Measurements from ENCODE around the gene NUP214. TPM values are rescaled to one million over a fixed set of nuclear protein-coding genes. Genes with fewer than 3 reads are reported as not detected.
"Not testable (repeated sequence)": the region's sequence is repeated elsewhere in the genome, so short reads cannot be mapped to it uniquely, and the experiment has no call there.

NUP214 gene
- total RNA-seq, 2 experiments from 2014 or later = 45.5 to 49.9 TPM

- no peak overlapping the region for H3K27ac Mint-ChIP-seq
- H3K4me1 Mint-ChIP-seq (ENCODE audit: low read depth) = peaks cover 6% of the 10 kb centered on the region
- no peak overlapping the region for H3K4me3 Mint-ChIP-seq
- no peaks in the 10 kb centered on the region for H3K9me3 Mint-ChIP-seq
- intact Hi-C loops (cut with micrococcal nuclease) = no loop called here
- H3K36me3 Mint-ChIP-seq = peaks cover 53% of the 10 kb centered on the region
- CTCF ChIA-PET = no interaction called here
- POLR2A ChIA-PET = no interaction called here
- no peaks in the 10 kb centered on the region for H3K27me3 Mint-ChIP-seq
- no peak for DNase-seq
Measured at GRCh38 chr9:131193051-131193450, 67.7 kb downstream of the NUP214 start.

- ChIA-PET POLR2A (no interaction called here), CTCF (interaction anchor here (1.8 kb wide), 1 partner anchor 142 kb away, joined by 5 read pairs; no protein-coding TSS in a partner anchor)
- peaks cover 5% of the 10 kb centered on the region for H3K4me1 Mint-ChIP-seq (ENCODE audit: low read depth)
- H3K4me3 Mint-ChIP-seq = no peak overlapping the region
- DNase-seq = no peak
- no peaks in the 10 kb centered on the region for H3K9me3 Mint-ChIP-seq
- no peaks in the 10 kb centered on the region for H3K27me3 Mint-ChIP-seq
- H3K27ac Mint-ChIP-seq = peak overlapping the region; percentile 1
- peaks cover 52% of the 10 kb centered on the region for H3K36me3 Mint-ChIP-seq
- intact Hi-C loops (cut with micrococcal nuclease) = no loop called here
Measured at GRCh38 chr9:131194762-131195161, 69.4 kb downstream of the NUP214 start.

- H3K27ac Mint-ChIP-seq = no peak overlapping the region
Measured at GRCh38 chr9:131197160-131197911, 72.0 kb downstream of the NUP214 start.

GRCh38 chr9:131198041-131198715 is 72.8 kb downstream of the NUP214 start:
- H3K4me3 Mint-ChIP-seq = no peak overlapping the region
- H3K4me1 Mint-ChIP-seq (ENCODE audit: low read depth) = no peaks in the 10 kb centered on the region
- H3K27ac Mint-ChIP-seq = no peak overlapping the region
- ChIA-PET CTCF (no interaction called here), POLR2A (no interaction called here)
- H3K36me3 Mint-ChIP-seq = peaks cover 54% of the 10 kb centered on the region
- intact Hi-C loops (cut with micrococcal nuclease) = no loop called here
- no peaks in the 10 kb centered on the region for H3K9me3 Mint-ChIP-seq
- H3K27me3 Mint-ChIP-seq = no peaks in the 10 kb centered on the region
- DNase-seq = no peak

More at GRCh38 chr9:131197160-131197911, 72.0 kb downstream of the NUP214 start:
- Mint-ChIP-seq H3K27me3 (no peaks in the 10 kb centered on the region), H3K4me3 (no peak overlapping the region), H3K4me1 (ENCODE audit: low read depth) (no peaks in the 10 kb centered on the region), H3K9me3 (no peaks in the 10 kb centered on the region), H3K36me3 (peaks cover 59% of the 10 kb centered on the region)
- ChIA-PET POLR2A (no interaction called here), CTCF (interaction anchor here (0.6 to 1.3 kb wide), 2 partner anchors 18 to 139 kb away, joined by 3 to 5 read pairs; no protein-coding TSS in a partner anchor)
- intact Hi-C loops (cut with micrococcal nuclease) = no loop called here
- DNase-seq = no peak

- intact Hi-C loops (cut with micrococcal nuclease) = no loop called here
- H3K27me3 Mint-ChIP-seq = no peaks in the 10 kb centered on the region
- ChIA-PET POLR2A (no interaction called here), CTCF (no interaction called here)
- no peak overlapping the region for H3K4me3 Mint-ChIP-seq
- H3K36me3 Mint-ChIP-seq = peaks cover 56% of the 10 kb centered on the region
- H3K9me3 Mint-ChIP-seq = no peaks in the 10 kb centered on the region
- no peaks in the 10 kb centered on the region for H3K4me1 Mint-ChIP-seq (ENCODE audit: low read depth)
- no peak overlapping the region for H3K27ac Mint-ChIP-seq
- no peak for DNase-seq
Measured at GRCh38 chr9:131201856-131202255, 76.5 kb downstream of the NUP214 start.

- intact Hi-C loops (cut with micrococcal nuclease) = no loop called here
- H3K27me3 Mint-ChIP-seq = no peaks in the 10 kb centered on the region
- POLR2A ChIA-PET = no interaction called here
- H3K27ac Mint-ChIP-seq = no peak overlapping the region
- CTCF ChIA-PET = no interaction called here
- no peak overlapping the region for H3K4me3 Mint-ChIP-seq
- peaks cover 55% of the 10 kb centered on the region for H3K36me3 Mint-ChIP-seq
- peak; percentile 13 for DNase-seq
- no peaks in the 10 kb centered on the region for H3K9me3 Mint-ChIP-seq
- H3K4me1 Mint-ChIP-seq (ENCODE audit: low read depth) = no peaks in the 10 kb centered on the region
Measured at GRCh38 chr9:131203431-131204218, 78.2 kb downstream of the NUP214 start.

- intact Hi-C loops (cut with micrococcal nuclease) = no loop called here
- H3K9me3 Mint-ChIP-seq = no peaks in the 10 kb centered on the region
- H3K36me3 Mint-ChIP-seq = peaks cover 49% of the 10 kb centered on the region
- no peak for DNase-seq
- ChIA-PET CTCF (interaction anchor here (0.9 kb wide), 1 partner anchor 146 kb away, joined by 3 read pairs; no protein-coding TSS in a partner anchor), POLR2A (no interaction called here)
- H3K27me3 Mint-ChIP-seq = no peaks in the 10 kb centered on the region
- H3K27ac Mint-ChIP-seq = no peak overlapping the region
- H3K4me1 Mint-ChIP-seq (ENCODE audit: low read depth) = no peaks in the 10 kb centered on the region
- no peak overlapping the region for H3K4me3 Mint-ChIP-seq
Measured at GRCh38 chr9:131204285-131204684, 78.9 kb downstream of the NUP214 start.

- Mint-ChIP-seq H3K4me1 (ENCODE audit: low read depth) (no peaks in the 10 kb centered on the region), H3K27ac (no peak overlapping the region), H3K4me3 (no peak overlapping the region), H3K36me3 (peaks cover 57% of the 10 kb centered on the region), H3K27me3 (no peaks in the 10 kb centered on the region), H3K9me3 (peaks cover 15% of the 10 kb centered on the region)
- CTCF ChIA-PET = interaction anchor here (1.0 to 1.1 kb wide), 2 partner anchors 28 to 143 kb away, joined by 3 read pairs; no protein-coding TSS in a partner anchor
- no peak for DNase-seq
- intact Hi-C loops (cut with micrococcal nuclease) = no loop called here
- POLR2A ChIA-PET = no interaction called here
Measured at GRCh38 chr9:131206495-131206894, 81.1 kb downstream of the NUP214 start.

GRCh38 chr9:131211920-131212319 is 86.5 kb downstream of the NUP214 start:
- DNase-seq; H3K4me3 Mint-ChIP-seq; intact Hi-C loops (cut with micrococcal nuclease); H3K27ac Mint-ChIP-seq; POLR2A ChIA-PET; H3K27me3 Mint-ChIP-seq; H3K4me1 Mint-ChIP-seq (ENCODE audit: low read depth); CTCF ChIA-PET: not testable (repeated sequence)
- Mint-ChIP-seq H3K36me3 (peaks cover 54% of the 10 kb centered on the region), H3K9me3 (peaks cover 24% of the 10 kb centered on the region)

- no peak for DNase-seq
- Mint-ChIP-seq H3K4me3 (no peak overlapping the region), H3K4me1 (ENCODE audit: low read depth) (peaks cover 7% of the 10 kb centered on the region), H3K36me3 (peaks cover 50% of the 10 kb centered on the region), H3K27ac (no peak overlapping the region), H3K27me3 (no peaks in the 10 kb centered on the region), H3K9me3 (peaks cover 24% of the 10 kb centered on the region)
- intact Hi-C loops (cut with micrococcal nuclease) = no loop called here
- ChIA-PET CTCF (interaction anchor here (1.2 to 2.0 kb wide), 2 partner anchors 23 to 122 kb away, joined by 3 to 9 read pairs; no protein-coding TSS in a partner anchor), POLR2A (interaction anchor here (2.2 kb wide), 1 partner anchor 38 kb away, joined by 7 read pairs; no protein-coding TSS in a partner anchor)
Measured at GRCh38 chr9:131214286-131214856, 89.0 kb downstream of the NUP214 start.

GRCh38 chr9:131214876-131215275 is 89.5 kb downstream of the NUP214 start:
- intact Hi-C loops (cut with micrococcal nuclease) = no loop called here
- no peak overlapping the region for H3K4me3 Mint-ChIP-seq
- peaks cover 7% of the 10 kb centered on the region for H3K4me1 Mint-ChIP-seq (ENCODE audit: low read depth)
- no peak overlapping the region for H3K27ac Mint-ChIP-seq
- peaks cover 22% of the 10 kb centered on the region for H3K9me3 Mint-ChIP-seq
- H3K27me3 Mint-ChIP-seq = no peaks in the 10 kb centered on the region
- ChIA-PET CTCF (interaction anchor here (1.2 to 2.0 kb wide), 2 partner anchors 23 to 121 kb away, joined by 3 to 9 read pairs; no protein-coding TSS in a partner anchor), POLR2A (interaction anchor here (2.2 kb wide), 1 partner anchor 38 kb away, joined by 7 read pairs; no protein-coding TSS in a partner anchor)
- DNase-seq = no peak
- peaks cover 46% of the 10 kb centered on the region for H3K36me3 Mint-ChIP-seq

Measured in activated CD4-positive, alpha-beta memory T cell treated with anti-CD3 and anti-CD28 coated beads for 36 hours (primary cell).